Right cardiac atrium (tissue), 5 donors: ENCODE measurements around the gene WBP1L. TPM values are rescaled to one million over a fixed set of nuclear protein-coding genes. Genes with fewer than 3 reads are reported as not detected.
A peak's percentile ranks its signal among the peaks of the same experiment; 100 is the strongest.

Experiments used
- ATAC-seq, 2 donors: fragments of 200-7000 bp; cut with Tn5 transposase; one replicate each; pipeline versions ENCODE4 v1.8.0 to v1.9.1; 2020; ENCODE audit warnings: moderate library complexity in 2 of 2, mild to moderate bottlenecking in 1 of 2
- DNase-seq, 3 donors: peaks; one replicate each; pipeline ENCODE4 v3.0.0-alpha.2; 2020
- H3K27ac ChIP-seq: one replicate; pipeline ENCODE4 v1.5.1; 2013; ENCODE audit warnings: mild to moderate bottlenecking, low read length, control low read depth, moderate library complexity
- H3K27me3 ChIP-seq: one replicate; pipeline ENCODE4 v1.6.1; 2013; ENCODE audit not compliant: control insufficient read depth, insufficient read depth
- H3K4me1 ChIP-seq: one replicate; pipeline ENCODE4 v1.6.1; 2013; ENCODE audit warnings: low read length; ENCODE audit not compliant: control insufficient read depth, insufficient read depth
- H3K4me3 ChIP-seq: one replicate; pipeline ENCODE4 v1.5.1; 2013; ENCODE audit warnings: low read length, control low read depth
- H3K9me3 ChIP-seq: one replicate; pipeline ENCODE4 v1.6.1; 2013; ENCODE audit warnings: low read length; ENCODE audit not compliant: control insufficient read depth
- WGBS: extraction: QIAGEN DNeasy Blood & Tissue Kit; methylation state at CpG from one replicate; pipeline ENCODE4 v1.1.7; 2013; 5-methylcytosine and 5-hydroxymethylcytosine counted together
- intact Hi-C, 4 donors: fragments of 100-400 bp; cut with DNase I; formaldehyde crosslinking; loops; one replicate each; pipeline versions ENCODE4 v1.11.0 to v1.14.0; 2022 to 2023
- polyA plus RNA-seq: library from polyadenylated mRNA; stranded (reverse); fragments of 200-250 nt; gene quantifications from one replicate; pipeline ENCODE4 v1.2.3, GENCODE V29; 2013
- total RNA-seq, 4 donors: library from RNA; stranded (reverse); fragmentation: NEBNext Ultra II Directional; extraction: Animal tissue kit (Norgen Biotek cat#: 25700); gene quantifications; one replicate each; pipeline ENCODE4 v1.2.1, GENCODE V29; 2021
- donor health status: healthy with polysubstance abuse.
- donor health status: DM: no; HTN: yes; CAD: no.
- donor health status: DM: no; HTN: no; CAD: no.
- donor health status: DM: no; HTN: yes; CAD: no; lungs with severe emphysema.
- donor health status: DM: yes; HTN: yes; CAD: no.

The WBP1L gene
- total and polyA plus RNA-seq, 5 donors: 19.1 to 50.5 (median 36.9) TPM

GRCh38 chr10:102773320-102773719 is 29.6 kb downstream of the WBP1L start:
- Histone ChIP-seq H3K27ac (peak overlapping the region; percentile 26), H3K27me3 (no peaks in the 10 kb centered on the region), H3K4me1 (peaks cover 31% of the 10 kb centered on the region), H3K4me3 (no peak overlapping the region), H3K9me3 (no peaks in the 10 kb centered on the region)
- DNase-seq (no peak), ATAC-seq (no peak)
- 22% methylated on average over 1 of the region's 1 CpG for WGBS
- intact Hi-C loops: no loop called here

- intact Hi-C loops: no loop called here
- Histone ChIP-seq H3K27ac (peak overlapping the region; percentile 26), H3K4me1 (peaks cover 33% of the 10 kb centered on the region), H3K27me3 (no peaks in the 10 kb centered on the region), H3K4me3 (no peak overlapping the region), H3K9me3 (no peaks in the 10 kb centered on the region)
- WGBS: 29% methylated on average over 5 of the region's 5 CpGs
- peak; percentile 1 to 6 for ATAC-seq
- peak in 2 of 3 donors; percentile 72 to 81 for DNase-seq
Observed at GRCh38 chr10:102773986-102774385, 30.2 kb downstream of the WBP1L start.

GRCh38 chr10:102775201-102775934 is 31.6 kb downstream of the WBP1L start:
- Histone ChIP-seq H3K27ac (peak overlapping the region; percentile 97), H3K9me3 (no peaks in the 10 kb centered on the region), H3K4me1 (peaks cover 38% of the 10 kb centered on the region), H3K4me3 (peak overlapping the region; percentile 81), H3K27me3 (no peaks in the 10 kb centered on the region)
- 23% methylated on average over 16 of the region's 16 CpGs for WGBS
- ATAC-seq (peak; percentile 72 to 78), DNase-seq (peak; percentile 85 to 92 (median 85))
- intact Hi-C loops: loop anchor here in 1 of 4 donors (5.0 kb wide), 1 partner anchor 33 kb away; the partner anchor contains the start of gene WBP1L

GRCh38 chr10:102775935-102776669 is 32.4 kb downstream of the WBP1L start:
- H3K4me1 ChIP-seq: peaks cover 41% of the 10 kb centered on the region
- intact Hi-C loops: loop anchor here in 1 of 4 donors (5.0 kb wide), 1 partner anchor 34 kb away; the partner anchor contains the start of gene WBP1L
- DNase-seq (peak; percentile 89 to 94 (median 93)), ATAC-seq (peak; percentile 85 to 86)
- peak overlapping the region; percentile 97 for H3K27ac ChIP-seq
- WGBS: 4% methylated on average over 17 of the region's 17 CpGs
- no peaks in the 10 kb centered on the region for H3K27me3 ChIP-seq
- H3K4me3 ChIP-seq: peak overlapping the region; percentile 81
- no peaks in the 10 kb centered on the region for H3K9me3 ChIP-seq

GRCh38 chr10:102776779-102777456 is 33.2 kb downstream of the WBP1L start:
- Histone ChIP-seq H3K27me3 (no peaks in the 10 kb centered on the region), H3K4me3 (peak overlapping the region; percentile 81), H3K27ac (peak overlapping the region; percentile 97), H3K9me3 (no peaks in the 10 kb centered on the region), H3K4me1 (peaks cover 49% of the 10 kb centered on the region)
- WGBS: 4% methylated on average over 9 of the region's 9 CpGs
- intact Hi-C loops: loop anchor here in 1 of 4 donors (5.0 kb wide), 1 partner anchor 35 kb away; the partner anchor contains the start of gene WBP1L
- DNase-seq (peak; percentile 87 to 93 (median 87)), ATAC-seq (peak; percentile 80 to 85)

GRCh38 chr10:102777711-102778453 is 34.1 kb downstream of the WBP1L start:
- no peaks in the 10 kb centered on the region for H3K9me3 ChIP-seq
- no peak for ATAC-seq
- intact Hi-C loops: loop anchor here in 1 of 4 donors (5.0 kb wide), 1 partner anchor 36 kb away; the partner anchor contains the start of gene WBP1L
- peak overlapping the region; percentile 2 for H3K4me3 ChIP-seq
- H3K27ac ChIP-seq: peak overlapping the region; percentile 97
- 51% methylated on average over 17 of the region's 17 CpGs for WGBS
- no peaks in the 10 kb centered on the region for H3K27me3 ChIP-seq
- peaks cover 55% of the 10 kb centered on the region for H3K4me1 ChIP-seq
- no peak for DNase-seq

- peaks cover 60% of the 10 kb centered on the region for H3K4me1 ChIP-seq
- no peak for ATAC-seq
- 79% methylated on average over 2 of the region's 2 CpGs for WGBS
- no peaks in the 10 kb centered on the region for H3K9me3 ChIP-seq
- intact Hi-C loops: loop anchor here in 1 of 4 donors (5.0 kb wide), 1 partner anchor 36 kb away; the partner anchor contains the start of gene WBP1L
- no peak overlapping the region for H3K27ac ChIP-seq
- H3K4me3 ChIP-seq: no peak overlapping the region
- H3K27me3 ChIP-seq: no peaks in the 10 kb centered on the region
- DNase-seq: no peak
Observed at GRCh38 chr10:102778781-102779180, 35.0 kb downstream of the WBP1L start.

GRCh38 chr10:102779680-102780526 is 36.2 kb downstream of the WBP1L start:
- Histone ChIP-seq H3K4me3 (no peak overlapping the region), H3K27ac (peak overlapping the region; percentile 32), H3K27me3 (no peaks in the 10 kb centered on the region), H3K4me1 (peaks cover 52% of the 10 kb centered on the region), H3K9me3 (no peaks in the 10 kb centered on the region)
- intact Hi-C loops: loop anchor here in 1 of 4 donors (5.0 kb wide), 1 partner anchor 38 kb away; the partner anchor contains the start of gene WBP1L
- ATAC-seq (no peak), DNase-seq (peak in 1 of 3 donors; percentile 48)
- WGBS: 57% methylated on average over 10 of the region's 10 CpGs

- WGBS: 90% methylated on average over 1 of the region's 1 CpG
- H3K4me3 ChIP-seq: no peak overlapping the region
- intact Hi-C loops: no loop called here
Observed at GRCh38 chr10:102780527-102780808, 36.7 kb downstream of the WBP1L start.

More at GRCh38 chr10:102780527-102780808, 36.7 kb downstream of the WBP1L start:
- no peak for ATAC-seq
- H3K4me1 ChIP-seq: peaks cover 52% of the 10 kb centered on the region
- no peaks in the 10 kb centered on the region for H3K9me3 ChIP-seq
- H3K27ac ChIP-seq: peak overlapping the region; percentile 78
- no peaks in the 10 kb centered on the region for H3K27me3 ChIP-seq
- no peak for DNase-seq
